Skin of body (tissue), 2 donors: Measurements from ENCODE around the gene CD300A. TPM values are rescaled to one million over a fixed set of nuclear protein-coding genes. Genes with fewer than 3 reads are reported as not detected.

Experiments
- DNase-seq: peaks from one replicate; lab custom pipeline; 2025; lab: John Stamatoyannopoulos, UW
- total RNA-seq: library from RNA; depleted of rRNA; stranded (reverse); fragments of >200 nt; gene quantifications from one replicate; pipeline ENCODE4 v1.2.3, GENCODE V29; 2014

CD300A gene
- total RNA-seq, 1 donor from 2014 or later, result 6.0 TPM

GRCh38 chr17:74439691-74440567 lies 26.5 kb upstream of the CD300A start:
- DNase-seq, result no peak

GRCh38 chr17:74441537-74441936 lies 24.9 kb upstream of the CD300A start:
- no peak for DNase-seq

- DNase-seq, result no peak
Measured at GRCh38 chr17:74442291-74442669, 24.2 kb upstream of the CD300A start.

GRCh38 chr17:74442670-74443515 lies 23.5 kb upstream of the CD300A start:
- no peak for DNase-seq

GRCh38 chr17:74443516-74444296 lies 22.7 kb upstream of the CD300A start:
- DNase-seq, result no peak

GRCh38 chr17:74444406-74444805 lies 22.0 kb upstream of the CD300A start:
- DNase-seq, result no peak

GRCh38 chr17:74445158-74445557 lies 21.3 kb upstream of the CD300A start:
- no peak for DNase-seq

- DNase-seq, result no peak
Measured at GRCh38 chr17:74446551-74447500, 19.6 kb upstream of the CD300A start.

- DNase-seq, result no peak
Measured at GRCh38 chr17:74447628-74448159, 18.7 kb upstream of the CD300A start.

GRCh38 chr17:74448756-74449155 lies 17.7 kb upstream of the CD300A start:
- no peak for DNase-seq

GRCh38 chr17:74449306-74449705 lies 17.1 kb upstream of the CD300A start:
- DNase-seq, result no peak

GRCh38 chr17:74449773-74450172 lies 16.7 kb upstream of the CD300A start:
- DNase-seq, result no peak

GRCh38 chr17:74450231-74450630 lies 16.2 kb upstream of the CD300A start:
- DNase-seq, result no peak

GRCh38 chr17:74450925-74451403 lies 15.5 kb upstream of the CD300A start:
- DNase-seq, result no peak

GRCh38 chr17:74451557-74451956 lies 14.9 kb upstream of the CD300A start:
- no peak for DNase-seq

GRCh38 chr17:74452033-74452840 lies 14.2 kb upstream of the CD300A start:
- no peak for DNase-seq

- DNase-seq, result no peak
Measured at GRCh38 chr17:74452841-74453661, 13.4 kb upstream of the CD300A start.

- DNase-seq, result no peak
Measured at GRCh38 chr17:74453665-74454196, 12.7 kb upstream of the CD300A start.
